Right hindlimb (tissue), 1 donor: ENCODE results near the gene KRT17.

Experiments
- DNase-seq: peaks from one replicate; pipeline ENCODE4 v3.0.0-alpha.2; 2018

KRT17 gene

GRCh38 chr17:41624208-41625101, at the start of gene KRT17:
KRT17 (minus strand) TSS chr17:41624575; CDS start chr17:41624509, 66 bp downstream.
- peak; percentile 27 for DNase-seq

- no peak for DNase-seq
These were observed 47.8 kb upstream of the KRT17 start for GRCh38 chr17:41672153-41672552.

GRCh38 chr17:41667280-41668041, 43.1 kb upstream of the KRT17 start:
- no peak for DNase-seq

GRCh38 chr17:41666708-41667279, 42.4 kb upstream of the KRT17 start:
- DNase-seq, result peak; percentile 88

- DNase-seq, result peak; percentile 65
These were observed 41.9 kb upstream of the KRT17 start for GRCh38 chr17:41666237-41666641.

GRCh38 chr17:41665566-41666236, 41.3 kb upstream of the KRT17 start:
- peak; percentile 90 for DNase-seq

GRCh38 chr17:41664587-41665565, 40.5 kb upstream of the KRT17 start:
- no peak for DNase-seq

- DNase-seq, result no peak
These were observed 39.7 kb upstream of the KRT17 start for GRCh38 chr17:41664172-41664457.

GRCh38 chr17:41663451-41664171, 39.2 kb upstream of the KRT17 start:
- no peak for DNase-seq

- no peak for DNase-seq
These were observed 35.9 kb upstream of the KRT17 start for GRCh38 chr17:41660221-41660711.

- no peak for DNase-seq
These were observed 35.2 kb upstream of the KRT17 start for GRCh38 chr17:41659427-41660212.

GRCh38 chr17:41658846-41659245, 34.5 kb upstream of the KRT17 start:
- no peak for DNase-seq

- DNase-seq, result no peak
These were observed 33.6 kb upstream of the KRT17 start for GRCh38 chr17:41657936-41658335.

GRCh38 chr17:41657176-41657754, 32.9 kb upstream of the KRT17 start:
- DNase-seq, result no peak

GRCh38 chr17:41656249-41657023, 32.1 kb upstream of the KRT17 start:
- DNase-seq, result no peak

GRCh38 chr17:41655611-41656111, 31.3 kb upstream of the KRT17 start:
- no peak for DNase-seq

- DNase-seq, result no peak
These were observed 30.6 kb upstream of the KRT17 start for GRCh38 chr17:41654678-41655607.
